ENCODE measurements around the gene SYN1. TPM values are rescaled to one million over a fixed set of nuclear protein-coding genes. Genes with fewer than 3 reads are reported as not detected.
A peak's percentile ranks its signal among the peaks of the same experiment; 100 is the strongest.

The SYN1 gene
- polyA plus RNA-seq, 1 of the 3 experiments (the other 2 are of a cell fraction): 0.08 TPM

- Histone ChIP-seq H3K79me2 (ENCODE audit: insufficient read depth) (peaks cover 13% of the 10 kb centered on the region; the same call in 1 of the 2 replicates), H3K27me3 (ENCODE audit: insufficient read depth) (no peaks in the 10 kb centered on the region), H3K36me3 (replicated peaks in 1 of 2; ENCODE audit: control insufficient read depth in 1 of 2, insufficient read depth in 2 of 2, low read length in 1 of 2) (peaks cover 0 to 2% of the 10 kb centered on the region in 2 experiments), H3K4me1 (ENCODE audit: control insufficient read depth in 1 of 2, insufficient read depth in 2 of 2, low read depth in 1 of 2, low read length in 1 of 2) (peaks cover 0 to 2% of the 10 kb centered on the region in 2 experiments; a peak in 1 of 4 replicates), H3K4me2 (no peak overlapping the region), H3K9me2 (no peaks in the 10 kb centered on the region), H4K20me1 (ENCODE audit: insufficient read depth) (no peaks in the 10 kb centered on the region), H3K9ac (no peak overlapping the region), H3K9me3 (no peaks in the 10 kb centered on the region), H3K27ac (ENCODE audit: low read depth in 2 of 2, low read length in 1 of 2) (no peak overlapping the region), H2AFZ (ENCODE audit: low read depth) (no peak overlapping the region), H3K4me3 (ENCODE audit: low read depth in 2 of 2, low read length in 1 of 2) (no peak overlapping the region), H3F3A (replicated peaks; ENCODE audit: insufficient read depth) (peaks cover 8% of the 10 kb centered on the region)
- ChIA-PET POLR2A (no interaction called here), CTCF (no interaction called here)
- TF ChIP-seq, protein P1, sequence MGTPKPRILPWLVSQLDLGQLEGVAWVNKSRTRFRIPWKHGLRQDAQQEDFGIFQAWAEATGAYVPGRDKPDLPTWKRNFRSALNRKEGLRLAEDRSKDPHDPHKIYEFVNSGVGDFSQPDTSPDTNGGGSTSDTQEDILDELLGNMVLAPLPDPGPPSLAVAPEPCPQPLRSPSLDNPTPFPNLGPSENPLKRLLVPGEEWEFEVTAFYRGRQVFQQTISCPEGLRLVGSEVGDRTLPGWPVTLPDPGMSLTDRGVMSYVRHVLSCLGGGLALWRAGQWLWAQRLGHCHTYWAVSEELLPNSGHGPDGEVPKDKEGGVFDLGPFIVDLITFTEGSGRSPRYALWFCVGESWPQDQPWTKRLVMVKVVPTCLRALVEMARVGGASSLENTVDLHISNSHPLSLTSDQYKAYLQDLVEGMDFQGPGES (IDR thresholded peaks at IDR 0.05; ENCODE audit: low read depth, low read length): no peak
- TF ChIP-seq TCF12 (IDR thresholded peaks at IDR 0.05) (no peak), GATA2 (CRISPR knock-in tag; IDR thresholded peaks at IDR 0.05) (no peak), POLR2AphosphoS5 (IDR thresholded peaks at IDR 0.05; ENCODE audit: low read depth, low read length) (no peak), NRF1 (IDR thresholded peaks at IDR 0.05; ENCODE audit: low read depth, low read length) (no peak), MAX (IDR thresholded peaks at IDR 0.05; ENCODE audit: low read depth) (no peak), YY1 (IDR thresholded peaks at IDR 0.05; ENCODE audit: low read depth) (no peak), RXRA (IDR thresholded peaks at IDR 0.05; ENCODE audit: borderline replicate concordance, low read depth) (no peak), EZH2phosphoT487 (IDR thresholded peaks at IDR 0.05; ENCODE audit: borderline replicate concordance, low read depth) (no peak)
- TF ChIP-seq, protein P2, sequence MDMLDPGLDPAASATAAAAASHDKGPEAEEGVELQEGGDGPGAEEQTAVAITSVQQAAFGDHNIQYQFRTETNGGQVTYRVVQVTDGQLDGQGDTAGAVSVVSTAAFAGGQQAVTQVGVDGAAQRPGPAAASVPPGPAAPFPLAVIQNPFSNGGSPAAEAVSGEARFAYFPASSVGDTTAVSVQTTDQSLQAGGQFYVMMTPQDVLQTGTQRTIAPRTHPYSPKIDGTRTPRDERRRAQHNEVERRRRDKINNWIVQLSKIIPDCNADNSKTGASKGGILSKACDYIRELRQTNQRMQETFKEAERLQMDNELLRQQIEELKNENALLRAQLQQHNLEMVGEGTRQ (IDR thresholded peaks at IDR 0.05; ENCODE audit: borderline replicate concordance, low read depth, low read length): no peak
- TF ChIP-seq, protein P3, sequence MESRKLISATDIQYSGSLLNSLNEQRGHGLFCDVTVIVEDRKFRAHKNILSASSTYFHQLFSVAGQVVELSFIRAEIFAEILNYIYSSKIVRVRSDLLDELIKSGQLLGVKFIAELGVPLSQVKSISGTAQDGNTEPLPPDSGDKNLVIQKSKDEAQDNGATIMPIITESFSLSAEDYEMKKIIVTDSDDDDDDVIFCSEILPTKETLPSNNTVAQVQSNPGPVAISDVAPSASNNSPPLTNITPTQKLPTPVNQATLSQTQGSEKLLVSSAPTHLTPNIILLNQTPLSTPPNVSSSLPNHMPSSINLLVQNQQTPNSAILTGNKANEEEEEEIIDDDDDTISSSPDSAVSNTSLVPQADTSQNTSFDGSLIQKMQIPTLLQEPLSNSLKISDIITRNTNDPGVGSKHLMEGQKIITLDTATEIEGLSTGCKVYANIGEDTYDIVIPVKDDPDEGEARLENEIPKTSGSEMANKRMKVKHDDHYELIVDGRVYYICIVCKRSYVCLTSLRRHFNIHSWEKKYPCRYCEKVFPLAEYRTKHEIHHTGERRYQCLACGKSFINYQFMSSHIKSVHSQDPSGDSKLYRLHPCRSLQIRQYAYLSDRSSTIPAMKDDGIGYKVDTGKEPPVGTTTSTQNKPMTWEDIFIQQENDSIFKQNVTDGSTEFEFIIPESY (IDR thresholded peaks at IDR 0.05; ENCODE audit: borderline replicate concordance, low read depth): no peak
- DNase-seq: no peak
- WGBS (ENCODE audit: low lambda C conversion rate): 56% methylated on average over 6 of the region's 6 CpGs
These were observed 34.9 kb downstream of the SYN1 start for GRCh38 chrX:47584714-47585113.

GRCh38 chrX:47583240-47583861 is 36.3 kb downstream of the SYN1 start:
- peak overlapping the region; percentile 82 for H3K4me2 ChIP-seq
- CTCF ChIA-PET: interaction anchor here (3.1 kb wide), 1 partner anchor 61 kb away, joined by 9 read pairs; no protein-coding TSS in a partner anchor
- peaks cover 0 to 2% of the 10 kb centered on the region in 2 experiments; a peak in 1 of 4 replicates for H3K4me1 ChIP-seq (ENCODE audit: control insufficient read depth in 1 of 2, insufficient read depth in 2 of 2, low read depth in 1 of 2, low read length in 1 of 2)
- no peaks in the 10 kb centered on the region for H3K9me2 ChIP-seq
- H3K79me2 ChIP-seq (ENCODE audit: insufficient read depth): peaks cover 13% of the 10 kb centered on the region; the same call in 1 of the 2 replicates
- TF ChIP-seq REST (IDR thresholded peaks at IDR 0.05; ENCODE audit: low read depth, low read length): no peak
- TF ChIP-seq, protein P4, sequence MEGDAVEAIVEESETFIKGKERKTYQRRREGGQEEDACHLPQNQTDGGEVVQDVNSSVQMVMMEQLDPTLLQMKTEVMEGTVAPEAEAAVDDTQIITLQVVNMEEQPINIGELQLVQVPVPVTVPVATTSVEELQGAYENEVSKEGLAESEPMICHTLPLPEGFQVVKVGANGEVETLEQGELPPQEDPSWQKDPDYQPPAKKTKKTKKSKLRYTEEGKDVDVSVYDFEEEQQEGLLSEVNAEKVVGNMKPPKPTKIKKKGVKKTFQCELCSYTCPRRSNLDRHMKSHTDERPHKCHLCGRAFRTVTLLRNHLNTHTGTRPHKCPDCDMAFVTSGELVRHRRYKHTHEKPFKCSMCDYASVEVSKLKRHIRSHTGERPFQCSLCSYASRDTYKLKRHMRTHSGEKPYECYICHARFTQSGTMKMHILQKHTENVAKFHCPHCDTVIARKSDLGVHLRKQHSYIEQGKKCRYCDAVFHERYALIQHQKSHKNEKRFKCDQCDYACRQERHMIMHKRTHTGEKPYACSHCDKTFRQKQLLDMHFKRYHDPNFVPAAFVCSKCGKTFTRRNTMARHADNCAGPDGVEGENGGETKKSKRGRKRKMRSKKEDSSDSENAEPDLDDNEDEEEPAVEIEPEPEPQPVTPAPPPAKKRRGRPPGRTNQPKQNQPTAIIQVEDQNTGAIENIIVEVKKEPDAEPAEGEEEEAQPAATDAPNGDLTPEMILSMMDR (IDR thresholded peaks at IDR 0.05): no peak
- H3K4me3 ChIP-seq (ENCODE audit: low read depth in 2 of 2, low read length in 1 of 2): peak overlapping the region; percentile 54 to 67; a peak in 3 of 4 replicates
- WGBS (ENCODE audit: low lambda C conversion rate): 52% methylated on average over 7 of the region's 8 CpGs
- H3K9me3 ChIP-seq: no peaks in the 10 kb centered on the region
- no peak for DNase-seq
- POLR2A ChIA-PET: no interaction called here
- peaks cover 8% of the 10 kb centered on the region for H3F3A ChIP-seq (replicated peaks; ENCODE audit: insufficient read depth)
- H3K27me3 ChIP-seq (ENCODE audit: insufficient read depth): no peaks in the 10 kb centered on the region; the same call in 1 of the 2 replicates
- H2AFZ ChIP-seq (ENCODE audit: low read depth): no peak overlapping the region
- no peaks in the 10 kb centered on the region for H4K20me1 ChIP-seq (ENCODE audit: insufficient read depth)
- H3K36me3 ChIP-seq (replicated peaks in 1 of 2; ENCODE audit: control insufficient read depth in 1 of 2, insufficient read depth in 2 of 2, low read length in 1 of 2): peaks cover 0 to 2% of the 10 kb centered on the region in 2 experiments
- H3K27ac ChIP-seq (ENCODE audit: low read depth in 2 of 2, low read length in 1 of 2): no peak overlapping the region
- peak overlapping the region; percentile 80; the same call in 1 of the 2 replicates for H3K9ac ChIP-seq
